GM23248 (cell line): ENCODE data around the gene R3HDM2. TPM values are rescaled to one million over a fixed set of nuclear protein-coding genes. Genes with fewer than 3 reads are reported as not detected.
A peak's percentile ranks its signal among the peaks of the same experiment; 100 is the strongest.
"Not testable (repeated sequence)": the region's sequence is repeated elsewhere in the genome, so short reads cannot be mapped to it uniquely, and the experiment has no call there.

ENCODE experiments used
- DNase-seq: peaks from one replicate; pipeline ENCODE4 v3.0.0-alpha.2; 2015
- H2AFZ ChIP-seq: fragments of 200-600 bp; sonication (generic); 2 replicates; pipeline ENCODE4 v1.6.1; 2016; ENCODE audit warnings: antibody characterized with exemption
- H3F3A ChIP-seq: fragments of 200-600 bp; sonication (generic); 2 replicates; pipeline ENCODE4 v1.6.1; 2016; ENCODE audit warnings: mild to moderate bottlenecking, antibody characterized with exemption, mixed run types; ENCODE audit not compliant: insufficient read depth
- H3K27ac ChIP-seq: fragments of 200-600 bp; sonication (generic); 2 replicates; pipeline ENCODE4 v1.5.1; 2016; ENCODE audit warnings: mild to moderate bottlenecking
- H3K27me3 ChIP-seq: fragments of 200-600 bp; sonication (generic); replicated peaks from 2 replicates; pipeline ENCODE4 v1.6.1; 2016; ENCODE audit warnings: mild to moderate bottlenecking; ENCODE audit not compliant: insufficient read depth
- H3K36me3 ChIP-seq: fragments of 200-600 bp; sonication (generic); 2 replicates; pipeline ENCODE4 v1.6.1; 2016; ENCODE audit warnings: low read depth, mild to moderate bottlenecking
- H3K4me1 ChIP-seq: fragments of 200-600 bp; sonication (generic); 2 replicates; pipeline ENCODE4 v1.6.1; 2016; ENCODE audit warnings: mild to moderate bottlenecking; ENCODE audit not compliant: insufficient read depth
- H3K4me2 ChIP-seq: fragments of 200-600 bp; sonication (generic); one replicate; pipeline ENCODE4 v1.6.1; 2016; ENCODE audit warnings: mild to moderate bottlenecking; ENCODE audit not compliant: unreplicated experiment
- H3K4me3 ChIP-seq: fragments of 200-600 bp; sonication (generic); 2 replicates; pipeline ENCODE4 v1.5.1; 2016; ENCODE audit warnings: mild to moderate bottlenecking
- H3K79me2 ChIP-seq: fragments of 200-600 bp; sonication (generic); 2 replicates; pipeline ENCODE4 v1.6.1; 2016; ENCODE audit warnings: mild to moderate bottlenecking; ENCODE audit not compliant: insufficient read depth
- H3K9ac ChIP-seq: fragments of 200-600 bp; sonication (generic); 2 replicates; pipeline ENCODE4 v1.6.1; 2016; ENCODE audit warnings: mild to moderate bottlenecking
- H3K9me2 ChIP-seq: fragments of 200-600 bp; sonication (generic); 2 replicates; pipeline ENCODE4 v1.6.1; 2016; ENCODE audit warnings: mixed run types, mild to moderate bottlenecking, moderate library complexity; ENCODE audit not compliant: insufficient read depth
- H3K9me3 ChIP-seq: fragments of 200-600 bp; sonication (generic); one replicate; pipeline ENCODE4 v1.6.1; 2017; ENCODE audit warnings: low read depth
- H4K20me1 ChIP-seq: fragments of 200-600 bp; sonication (generic); 2 replicates; pipeline ENCODE4 v1.6.0; 2016; ENCODE audit not compliant: insufficient read depth
- EZH2 ChIP-seq: fragments of 200-600 bp; sonication (generic); IDR thresholded peaks from 2 replicates; pipeline ENCODE4 v1.6.1; 2018; ENCODE audit warnings: antibody characterized with exemption, mild to moderate bottlenecking; ENCODE audit not compliant: insufficient read depth, poor library complexity, severe bottlenecking
- EZH2phosphoT487 ChIP-seq: fragments of 200-600 bp; sonication (generic); IDR thresholded peaks from 2 replicates; pipeline ENCODE4 v1.6.1; 2018; ENCODE audit warnings: antibody characterized with exemption, moderate library complexity, mild to moderate bottlenecking, low read depth; ENCODE audit not compliant: insufficient read depth
- WGBS, 2 experiments: methylation state at CpG; one replicate each; pipeline ENCODE4 v1.1.6; 2015 to 2017; ENCODE audit warnings: low lambda C conversion rate in 2 of 2, low coverage in 1 of 2; ENCODE audit errors: missing lambda C conversion rate in 2 of 2; 5-methylcytosine and 5-hydroxymethylcytosine counted together
- in situ Hi-C: fragments of 300-500 bp; cut with MboI; formaldehyde crosslinking; loops from 2 replicates; pipeline ENCODE4 v1.15.0; 2020
- polyA plus RNA-seq: library from polyadenylated mRNA; unstranded; fragments of >200 nt; fragmentation: Nextera tagmentation; extraction: Ambion mirVana; gene quantifications from 2 replicates; pipeline ENCODE4 v1.2.1, GENCODE V29; 2016
- total RNA-seq: library from RNA; depleted of rRNA; stranded (reverse); fragments of >200 nt; shearing (Covaris generic); gene quantifications from 2 replicates; pipeline ENCODE4 v1.2.3, GENCODE V29; 2014

The R3HDM2 gene
- total and polyA plus RNA-seq, 2 experiments from 2014 or later: 16.9 to 17.0 TPM

GRCh38 chr12:57343703-57344378 lies 87.0 kb downstream of the R3HDM2 start:
- no peak for DNase-seq
- Histone ChIP-seq H3K4me1 (peaks cover 7% of the 10 kb centered on the region; the same call in 1 of the 2 replicates), H3F3A (peaks cover 15% of the 10 kb centered on the region), H3K4me3 (no peak overlapping the region), H3K9me2 (no peaks in the 10 kb centered on the region), H3K9me3 (no peaks in the 10 kb centered on the region), H2AFZ (no peak overlapping the region), H3K27me3 (no peaks in the 10 kb centered on the region), H3K36me3 (no peaks in the 10 kb centered on the region), H3K4me2 (no peak overlapping the region), H3K9ac (no peak overlapping the region), H3K27ac (no peak overlapping the region), H4K20me1 (no peaks in the 10 kb centered on the region), H3K79me2 (peaks cover 29% of the 10 kb centered on the region; the same call in 1 of the 2 replicates)
- 96 to 97% methylated on average over 7 of the region's 7 CpGs for WGBS, 2 experiments
- TF ChIP-seq EZH2 (no peak), EZH2phosphoT487 (no peak)
- in situ Hi-C loops: no loop called here

GRCh38 chr12:57342207-57342691 lies 88.6 kb downstream of the R3HDM2 start:
- in situ Hi-C loops: no loop called here
- H3K4me2 ChIP-seq: peak overlapping the region; percentile 7
- H3K27ac ChIP-seq: no peak overlapping the region
- no peak overlapping the region for H2AFZ ChIP-seq
- H3K9me3 ChIP-seq: no peaks in the 10 kb centered on the region
- WGBS, 2 experiments: 42 to 44% methylated on average over 7 of the region's 7 CpGs
- H3K9me2 ChIP-seq: no peaks in the 10 kb centered on the region
- no peak overlapping the region for H3K4me3 ChIP-seq
- H3K36me3 ChIP-seq: no peaks in the 10 kb centered on the region
- H3K27me3 ChIP-seq: no peaks in the 10 kb centered on the region
- H3K9ac ChIP-seq: no peak overlapping the region
- no peaks in the 10 kb centered on the region for H4K20me1 ChIP-seq
- peaks cover 7% of the 10 kb centered on the region; the same call in 1 of the 2 replicates for H3K4me1 ChIP-seq
- H3K79me2 ChIP-seq: peaks cover 36% of the 10 kb centered on the region
- DNase-seq: peak; percentile 35
- TF ChIP-seq EZH2 (no peak), EZH2phosphoT487 (no peak)
- peaks cover 15% of the 10 kb centered on the region for H3F3A ChIP-seq

DNA sequence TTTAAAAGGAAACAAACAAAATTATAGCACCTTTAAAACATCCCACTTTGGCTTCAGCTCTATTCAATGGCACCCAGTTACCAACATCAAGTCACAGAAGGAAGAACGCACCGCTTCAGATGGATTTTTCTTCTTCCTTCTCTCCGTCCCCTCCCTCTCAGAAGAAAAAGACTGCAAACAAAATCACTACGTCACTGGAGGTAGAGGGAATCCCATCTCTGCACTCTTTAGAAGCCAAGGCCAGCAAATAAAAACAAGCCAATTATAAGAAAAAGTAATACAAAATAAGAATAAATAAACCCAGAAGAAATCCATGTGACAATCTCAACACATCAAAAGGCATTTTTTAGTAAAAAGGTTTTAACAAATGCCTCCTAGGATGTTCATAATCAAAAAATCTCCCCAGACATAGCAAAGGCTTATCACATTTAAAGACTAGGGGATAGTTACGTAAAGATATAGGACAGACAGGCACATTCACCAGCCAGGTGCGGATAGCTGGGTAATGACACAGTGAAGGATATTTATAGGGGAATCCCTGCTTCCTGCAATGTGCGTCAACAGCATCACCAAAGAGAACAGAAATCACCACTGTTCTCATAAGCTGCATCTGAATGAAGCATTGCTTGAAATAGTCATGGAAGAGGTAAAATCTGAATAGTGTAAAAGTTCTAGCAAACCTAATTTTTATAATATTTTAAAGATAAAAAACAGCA lies 89.4 kb downstream of the R3HDM2 start:
- H3K9me2 ChIP-seq: no peaks in the 10 kb centered on the region
- peak; percentile 14 for DNase-seq
- H3K4me2 ChIP-seq: no peak overlapping the region
- H3K27ac ChIP-seq: no peak overlapping the region
- H3K4me3 ChIP-seq: no peak overlapping the region
- in situ Hi-C loops: no loop called here
- peaks cover 7% of the 10 kb centered on the region; the same call in 1 of the 2 replicates for H3K4me1 ChIP-seq
- peaks cover 29% of the 10 kb centered on the region for H3K79me2 ChIP-seq
- H3K9ac ChIP-seq: no peak overlapping the region
- H3F3A ChIP-seq: peaks cover 15% of the 10 kb centered on the region
- H2AFZ ChIP-seq: no peak overlapping the region
- TF ChIP-seq EZH2 (no peak), EZH2phosphoT487 (no peak)
- no peaks in the 10 kb centered on the region for H3K36me3 ChIP-seq
- no peaks in the 10 kb centered on the region for H4K20me1 ChIP-seq
- no peaks in the 10 kb centered on the region for H3K27me3 ChIP-seq
- 87 to 92% methylated on average over 7 of the region's 7 CpGs for WGBS, 2 experiments
- no peaks in the 10 kb centered on the region for H3K9me3 ChIP-seq

DNA sequence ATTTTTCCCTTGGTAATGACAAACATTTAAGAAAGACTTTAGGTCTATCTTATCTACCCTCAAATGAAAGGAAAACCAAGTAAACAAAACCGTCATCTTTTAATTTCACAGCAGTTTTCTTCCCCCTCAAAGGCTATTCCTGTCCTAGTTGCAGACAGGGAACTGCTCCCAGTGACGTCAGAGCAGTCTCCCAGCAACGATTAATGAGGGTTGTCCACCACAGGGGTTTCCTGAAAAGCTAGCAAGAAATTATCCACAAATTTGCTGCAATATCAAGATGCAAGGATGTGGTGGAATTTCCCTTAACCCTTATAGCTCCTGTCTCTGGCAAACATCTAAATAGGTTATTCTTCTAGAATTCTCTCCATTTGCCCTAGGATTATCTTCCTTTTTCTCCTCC lies 90.7 kb downstream of the R3HDM2 start:
- Histone ChIP-seq H3F3A (peaks cover 15% of the 10 kb centered on the region), H3K27me3 (no peaks in the 10 kb centered on the region), H3K9ac (no peak overlapping the region), H3K4me2 (peak overlapping the region; percentile 2), H2AFZ (no peak overlapping the region), H3K9me3 (no peaks in the 10 kb centered on the region), H3K4me3 (no peak overlapping the region), H4K20me1 (no peaks in the 10 kb centered on the region), H3K36me3 (no peaks in the 10 kb centered on the region), H3K79me2 (peaks cover 30% of the 10 kb centered on the region), H3K27ac (0 out of 2 replicates have a peak overlapping the region, but pooled peaks have one; percentile 7), H3K9me2 (no peaks in the 10 kb centered on the region), H3K4me1 (peaks cover 7% of the 10 kb centered on the region; the same call in 1 of the 2 replicates)
- in situ Hi-C loops: no loop called here
- WGBS, 2 experiments: 12 to 13% methylated on average over 3 of the region's 3 CpGs
- TF ChIP-seq EZH2 (no peak), EZH2phosphoT487 (no peak)
- peak; percentile 77 for DNase-seq

- H3K27ac ChIP-seq, H3K36me3 ChIP-seq, H3K9ac ChIP-seq, in situ Hi-C loops, H2AFZ ChIP-seq, H3K4me3 ChIP-seq, H3K9me2 ChIP-seq, H3K27me3 ChIP-seq, DNase-seq, H3K9me3 ChIP-seq, H3K4me2 ChIP-seq, H4K20me1 ChIP-seq: not testable (repeated sequence)
- peaks cover 18% of the 10 kb centered on the region; the same call in 1 of the 2 replicates for H3K4me1 ChIP-seq
- peaks cover 25% of the 10 kb centered on the region for H3F3A ChIP-seq
- peaks cover 27% of the 10 kb centered on the region for H3K79me2 ChIP-seq
- WGBS, 2 experiments: 96 to 98% methylated on average over 4 of the region's 4 CpGs
Measured at GRCh38 chr12:57336299-57336698, 94.5 kb downstream of the R3HDM2 start.
